Measurements from ENCODE around the gene PSMD11.

- TF ChIP-seq CTCF (IDR thresholded peaks at IDR 0.05 in 8 of 11, conservative IDR thresholded peaks at IDR 0.05 in 3 of 11) (no peak), POLR2A (IDR thresholded peaks at IDR 0.05) (no peak)
Observed at GRCh38 chr17:32463304-32463703, 19.0 kb downstream of the PSMD11 start.

Data from spleen (tissue), 7 donors.